ENCODE data around the gene MTERF2.
"Not testable (repeated sequence)": the region's sequence is repeated elsewhere in the genome, so short reads cannot be mapped to it uniquely, and the experiment has no call there.

Gene MTERF2

GRCh38 chr12:106986625-106987389 is at the start of gene MTERF2:
TSS of gene MTERF2 (minus strand) at chr12:106987146. CDS start at chr12:106978714, 8,432 bp downstream.
- peak; percentile 98 for DNase-seq (ENCODE audit: low spot score)

DNA sequence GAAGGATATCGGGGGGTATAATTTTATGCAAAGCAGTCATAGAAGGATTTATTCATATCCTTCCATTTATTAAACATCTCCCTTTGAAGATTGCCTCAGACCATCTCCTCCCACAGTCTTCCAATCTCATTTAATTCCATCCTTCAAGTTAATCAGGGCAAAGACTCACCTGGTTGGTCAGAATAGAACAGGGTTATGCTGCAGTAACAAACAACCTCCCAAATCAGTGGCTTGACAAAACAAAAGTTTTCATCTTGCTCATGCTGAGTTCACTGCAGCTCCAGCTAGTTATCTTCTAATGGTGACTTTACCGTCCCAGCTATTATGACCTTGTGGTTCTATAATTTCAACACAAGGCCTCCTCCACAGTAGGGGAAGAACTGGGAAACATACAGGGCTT is 48.8 kb upstream of the MTERF2 start:
- no peak for DNase-seq (ENCODE audit: low spot score)

DNA sequence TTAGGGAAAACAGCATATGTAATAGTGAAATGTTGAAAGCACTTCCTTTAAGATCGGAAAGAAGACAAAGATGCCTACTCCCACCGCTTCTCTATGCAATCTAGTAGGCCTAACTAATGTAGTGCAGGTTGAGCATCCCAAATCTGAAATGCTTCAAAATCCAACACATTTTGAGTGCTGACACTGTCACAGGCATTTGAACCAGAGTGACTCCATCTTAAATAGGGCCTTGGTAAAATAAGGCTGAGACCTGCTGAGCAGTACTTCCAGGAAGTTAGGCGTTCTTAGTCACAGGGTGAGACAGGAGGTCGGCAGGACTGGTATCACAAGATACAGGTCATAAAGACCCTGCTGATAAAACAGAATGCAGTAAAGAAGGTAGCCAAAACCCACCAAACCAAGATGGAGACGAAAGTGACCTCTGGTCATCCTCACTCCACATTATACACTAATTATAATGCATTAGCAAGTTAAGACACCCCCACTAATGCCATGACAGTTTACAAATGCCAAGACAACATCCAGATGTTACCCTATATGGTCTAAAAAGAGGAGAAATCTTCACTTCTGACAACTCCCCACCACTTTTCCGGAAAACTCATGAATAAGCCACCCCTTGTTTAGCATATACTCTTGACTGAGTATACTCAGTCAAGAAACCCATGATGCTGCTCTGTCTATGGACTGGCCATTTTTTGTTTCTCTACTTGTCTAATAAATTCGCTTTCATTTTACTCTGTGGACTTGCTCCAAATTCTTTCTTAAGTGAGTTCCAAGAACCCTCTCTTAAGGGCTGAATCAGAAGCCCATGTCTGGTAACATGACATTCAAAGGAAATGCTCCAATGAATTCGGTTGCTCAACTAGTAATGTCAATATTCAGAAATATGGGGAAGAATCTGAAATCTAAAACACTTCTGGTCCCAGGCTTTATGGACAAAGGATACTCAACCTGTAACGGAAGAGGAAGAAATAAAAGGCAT is 47.1 kb upstream of the MTERF2 start:
- no peak for DNase-seq (ENCODE audit: low spot score)

GRCh38 chr12:107032266-107032665 is 45.3 kb upstream of the MTERF2 start:
- no peak for DNase-seq (ENCODE audit: low spot score)

DNA sequence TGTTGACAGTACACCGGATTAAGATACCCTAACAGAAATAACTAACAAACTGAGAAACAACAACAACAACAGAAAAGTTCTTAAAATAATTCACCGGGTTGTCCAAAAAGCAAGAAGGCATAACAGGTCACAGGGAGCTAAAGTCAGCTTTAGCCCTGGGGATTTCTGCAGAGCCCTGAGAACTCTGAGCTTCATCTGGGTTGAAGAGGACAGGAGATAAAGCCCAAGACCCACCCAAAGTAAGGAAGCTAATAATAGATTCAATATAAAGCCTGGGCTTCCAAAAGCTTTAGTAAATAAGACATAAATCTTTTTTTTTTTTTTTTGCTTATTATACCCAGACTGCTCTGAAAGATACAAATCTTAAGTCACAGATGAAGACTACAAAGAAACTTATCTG is 44.1 kb upstream of the MTERF2 start:
- no peak for DNase-seq (ENCODE audit: low spot score)

DNA sequence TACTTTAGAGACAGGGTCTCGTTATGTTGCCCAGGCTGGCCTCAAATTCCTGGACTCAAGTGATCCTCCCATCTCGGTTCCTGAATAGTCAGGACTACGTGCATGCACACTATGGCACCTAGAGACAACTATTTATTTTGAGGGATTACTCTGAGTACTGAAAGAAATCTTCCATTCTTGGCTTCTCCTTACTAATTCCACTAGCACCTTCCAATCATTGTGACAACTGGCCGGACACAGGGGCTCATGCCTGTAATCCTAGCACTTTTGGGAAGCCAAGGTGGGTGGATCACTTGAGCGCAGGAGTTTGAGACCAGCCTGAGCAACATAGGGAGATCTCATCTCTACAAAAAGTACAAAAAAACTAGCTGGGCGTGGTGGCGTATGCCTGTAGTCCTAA is 42.1 kb upstream of the MTERF2 start:
- no peak for DNase-seq (ENCODE audit: low spot score)

DNA sequence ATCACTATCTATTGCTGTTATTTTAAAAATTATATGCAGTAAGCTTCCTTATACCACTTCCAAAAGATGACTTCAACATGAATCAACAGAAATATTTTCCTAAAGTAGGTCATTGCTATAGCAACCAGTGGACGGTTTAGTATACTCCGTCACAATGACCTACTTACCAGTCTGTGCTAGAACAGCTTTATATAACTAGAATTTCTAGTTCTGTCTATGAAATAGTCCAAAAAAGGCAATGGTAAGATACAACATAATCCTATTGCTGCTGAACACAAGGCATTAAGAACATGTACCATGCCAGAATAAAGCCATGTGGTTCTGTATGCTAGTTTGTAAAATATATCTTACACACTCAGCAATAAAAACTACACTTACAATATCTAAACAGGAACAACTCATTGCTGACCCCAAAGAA is 40.7 kb upstream of the MTERF2 start:
- DNase-seq (ENCODE audit: low spot score): no peak

DNA sequence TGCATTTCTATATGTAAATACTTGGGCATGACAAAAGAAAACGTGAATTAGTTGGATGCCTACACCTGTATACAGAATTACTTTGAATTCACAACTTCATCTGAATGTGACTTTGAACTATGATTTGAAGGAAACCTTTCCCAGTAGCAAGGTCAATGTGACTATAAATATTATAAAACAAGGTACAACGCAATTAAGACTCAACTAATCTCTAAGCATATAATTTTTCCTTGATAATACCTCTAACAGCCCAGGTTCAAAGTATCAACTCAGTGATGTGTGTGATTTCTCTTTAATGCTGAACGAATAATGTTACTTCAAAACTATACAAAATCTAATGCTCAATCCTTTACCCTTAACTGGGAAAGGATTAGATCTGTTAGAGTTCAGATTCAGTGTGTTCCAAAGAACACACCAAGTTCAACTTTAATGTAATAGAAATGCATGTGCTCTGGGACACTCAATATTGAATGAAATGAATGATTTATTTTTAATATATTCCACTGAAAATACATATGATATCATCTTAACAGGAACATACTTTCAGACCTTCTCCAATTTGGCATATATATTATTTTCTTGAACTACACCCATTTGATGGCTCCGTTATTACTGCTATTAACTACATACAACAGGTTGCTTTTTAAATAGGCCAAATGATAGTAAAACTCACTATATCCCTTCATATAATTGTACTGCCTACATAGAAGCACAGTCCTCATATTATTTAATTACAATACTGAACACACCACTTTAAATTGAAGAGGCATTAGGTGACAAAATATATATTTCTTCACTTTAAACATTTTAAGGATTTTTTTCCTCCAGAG is 40.1 kb upstream of the MTERF2 start:
- no peak for DNase-seq (ENCODE audit: low spot score)

DNA sequence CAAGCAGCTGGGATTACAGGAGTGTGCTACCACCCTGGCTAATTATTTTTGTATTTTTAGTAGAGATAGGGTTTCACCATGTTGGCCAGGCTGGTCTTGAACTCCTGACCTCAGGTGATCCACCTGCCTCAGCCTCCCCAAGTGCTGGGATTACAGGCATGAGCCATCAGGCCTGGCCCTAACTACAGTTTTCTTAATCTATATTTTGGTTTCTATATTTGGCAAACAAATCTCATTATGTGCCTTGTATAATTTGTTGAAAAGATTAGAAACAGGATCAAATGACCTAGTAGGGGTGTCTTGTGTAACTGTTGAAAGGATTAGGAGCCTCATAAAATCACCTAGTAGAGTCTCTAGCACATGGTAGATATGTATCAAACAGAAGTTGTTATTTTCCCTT is 39.4 kb upstream of the MTERF2 start:
- DNase-seq (ENCODE audit: low spot score): not testable (repeated sequence)

DNA sequence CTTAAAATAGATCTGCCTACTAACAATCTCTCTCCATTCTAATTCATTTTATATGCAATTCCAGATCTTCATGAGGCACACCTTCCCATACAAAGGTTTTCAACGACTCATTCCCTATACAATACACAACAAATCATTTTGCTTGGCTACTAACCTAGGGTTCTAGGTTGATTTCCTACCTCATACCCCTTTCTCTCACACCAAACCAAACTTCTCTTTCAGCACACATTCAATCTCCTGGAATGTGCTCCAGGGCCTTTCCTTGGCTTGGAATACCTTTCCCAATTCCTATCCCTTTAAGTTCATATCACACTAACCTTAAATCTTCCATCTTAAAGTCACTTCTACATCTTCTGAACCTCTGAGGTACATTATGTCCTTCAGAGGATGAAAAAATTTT is 38.7 kb upstream of the MTERF2 start:
- no peak for DNase-seq (ENCODE audit: low spot score)

- no peak for DNase-seq (ENCODE audit: low spot score)
Observed at GRCh38 chr12:107019546-107019945, 32.6 kb upstream of the MTERF2 start.

GRCh38 chr12:107017042-107017441 is 30.1 kb upstream of the MTERF2 start:
- DNase-seq (ENCODE audit: low spot score): no peak

DNA sequence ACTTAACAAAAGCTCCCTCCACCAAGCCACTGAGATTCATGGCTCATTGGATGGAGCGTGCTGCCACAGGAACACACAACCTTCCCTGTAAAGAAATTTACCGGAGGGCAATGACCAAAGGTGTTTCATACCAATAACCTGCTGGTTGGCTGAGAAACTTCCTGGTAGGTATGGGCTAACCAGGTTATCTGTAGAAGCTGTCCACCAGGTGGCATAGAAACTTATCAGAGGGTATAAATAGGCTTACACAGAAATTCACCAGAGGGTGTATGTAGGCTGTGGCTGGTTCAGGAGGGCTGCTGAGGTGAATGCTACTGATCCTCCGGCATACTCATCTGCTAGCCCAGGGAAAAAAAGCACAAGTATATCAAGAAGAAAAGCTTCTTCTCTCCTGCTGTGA is 27.1 kb upstream of the MTERF2 start:
- DNase-seq (ENCODE audit: low spot score): no peak

GRCh38 chr12:107012736-107013425 is 25.9 kb upstream of the MTERF2 start:
- no peak for DNase-seq (ENCODE audit: low spot score)

DNA sequence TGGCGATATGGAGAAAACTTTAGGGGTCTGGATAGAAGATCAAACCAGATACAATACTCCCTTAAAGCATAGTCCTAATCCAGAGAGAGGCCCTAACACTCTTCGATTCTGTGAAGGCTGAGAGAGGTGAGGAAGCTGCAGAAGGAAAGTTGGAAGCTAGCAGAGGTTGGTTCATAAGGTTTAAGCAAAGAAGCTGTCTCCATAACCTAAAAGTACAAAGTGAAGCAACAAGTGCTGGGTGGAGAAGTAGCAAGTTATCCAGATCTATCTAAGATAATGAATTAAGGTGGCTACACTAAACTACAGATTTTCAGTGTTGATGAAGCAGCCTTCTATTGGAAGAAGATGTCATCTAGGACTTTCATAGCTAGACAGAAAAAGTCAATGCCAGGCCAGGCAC is 24.6 kb upstream of the MTERF2 start:
- DNase-seq (ENCODE audit: low spot score): no peak

GRCh38 chr12:107007411-107007810 is 20.5 kb upstream of the MTERF2 start:
- no peak for DNase-seq (ENCODE audit: low spot score)

DNA sequence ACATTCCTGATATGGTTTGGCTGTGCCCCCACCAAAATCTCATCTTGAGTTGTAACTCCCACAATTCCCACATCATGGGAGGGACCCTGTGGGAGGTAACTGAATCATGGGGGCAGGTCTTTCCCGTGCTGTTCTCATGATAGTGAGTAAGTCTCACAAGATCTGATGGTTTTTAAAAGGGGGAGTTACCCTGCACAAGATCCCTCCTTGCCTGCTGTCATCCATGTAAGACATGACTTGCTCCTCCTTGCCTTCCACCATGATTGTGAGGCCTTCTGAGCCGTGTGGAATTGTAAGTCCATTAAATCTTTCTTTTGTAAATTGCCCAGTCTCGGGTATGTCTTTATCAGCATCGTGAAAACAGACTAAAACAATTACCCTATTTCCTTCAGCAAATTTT is 15.7 kb upstream of the MTERF2 start:
- DNase-seq (ENCODE audit: low spot score): not testable (repeated sequence)

- DNase-seq (ENCODE audit: low spot score): no peak
Observed at GRCh38 chr12:106999446-106999845, 12.5 kb upstream of the MTERF2 start.

- DNase-seq (ENCODE audit: low spot score): no peak
Observed at GRCh38 chr12:106997916-106998315, 11.0 kb upstream of the MTERF2 start.

- not testable (repeated sequence) for DNase-seq (ENCODE audit: low spot score)
Observed at GRCh38 chr12:106996102-106996501, 9.2 kb upstream of the MTERF2 start.

GRCh38 chr12:106994579-106995220 is 7.8 kb upstream of the MTERF2 start:
- no peak for DNase-seq (ENCODE audit: low spot score)
